NCI-H2196 treated with DMSO at 0.1 percent for 48 hours (cell line): ENCODE results near the gene GNGT1.
"Not testable (repeated sequence)": the region's sequence is repeated elsewhere in the genome, so short reads cannot be mapped to it uniquely, and the experiment has no call there.

Experiments used
- DNase-seq: peaks from one replicate; lab custom pipeline; 2025; ENCODE audit not compliant: unreplicated experiment; lab: John Stamatoyannopoulos, UW

The GNGT1 gene

GRCh38 chr7:93902777-93903423, 3.5 kb upstream of the GNGT1 start:
- no peak for DNase-seq

GRCh38 chr7:93910076-93910994, 4.0 kb downstream of the GNGT1 start:
- no peak for DNase-seq

- not testable (repeated sequence) for DNase-seq
Measured at GRCh38 chr7:93911242-93911641, 4.9 kb downstream of the GNGT1 start.

DNA sequence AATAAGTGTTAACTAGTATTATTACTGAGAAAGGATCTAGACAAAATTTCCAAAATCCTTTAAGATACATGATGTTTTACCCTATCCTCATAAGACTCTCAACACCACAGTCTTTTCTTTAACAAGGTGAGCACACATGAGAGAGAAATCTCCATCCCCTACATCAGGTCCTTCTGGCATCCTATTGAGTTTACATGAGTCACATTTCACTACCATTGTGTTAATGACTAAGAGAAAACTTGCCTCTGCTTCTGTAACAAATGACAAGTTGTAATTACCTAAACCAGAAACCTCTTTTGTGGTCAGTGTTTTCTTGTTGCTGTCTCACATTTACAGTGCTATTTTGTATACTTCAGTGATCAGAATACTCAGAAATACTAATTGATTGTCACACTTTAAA, 5.3 kb downstream of the GNGT1 start:
- not testable (repeated sequence) for DNase-seq

DNA sequence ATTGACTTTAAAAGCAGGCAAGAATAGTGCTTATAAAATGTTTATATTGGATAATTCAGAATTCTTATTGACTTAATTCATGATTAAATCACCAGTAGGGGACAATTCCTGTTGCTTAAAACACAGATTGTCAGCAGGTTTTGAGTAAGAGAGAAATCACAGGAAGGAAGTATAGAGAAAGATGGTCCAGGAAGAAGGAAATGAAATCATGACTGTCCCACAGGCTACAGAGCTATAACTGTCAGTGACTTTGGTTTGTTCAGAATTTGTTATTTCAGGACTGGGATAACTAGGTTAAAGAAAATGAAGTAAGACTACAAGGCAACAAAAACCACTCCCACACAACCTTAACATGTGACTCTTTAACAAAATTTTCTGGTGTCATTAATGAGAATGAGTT, 6.8 kb downstream of the GNGT1 start:
- no peak for DNase-seq

DNA sequence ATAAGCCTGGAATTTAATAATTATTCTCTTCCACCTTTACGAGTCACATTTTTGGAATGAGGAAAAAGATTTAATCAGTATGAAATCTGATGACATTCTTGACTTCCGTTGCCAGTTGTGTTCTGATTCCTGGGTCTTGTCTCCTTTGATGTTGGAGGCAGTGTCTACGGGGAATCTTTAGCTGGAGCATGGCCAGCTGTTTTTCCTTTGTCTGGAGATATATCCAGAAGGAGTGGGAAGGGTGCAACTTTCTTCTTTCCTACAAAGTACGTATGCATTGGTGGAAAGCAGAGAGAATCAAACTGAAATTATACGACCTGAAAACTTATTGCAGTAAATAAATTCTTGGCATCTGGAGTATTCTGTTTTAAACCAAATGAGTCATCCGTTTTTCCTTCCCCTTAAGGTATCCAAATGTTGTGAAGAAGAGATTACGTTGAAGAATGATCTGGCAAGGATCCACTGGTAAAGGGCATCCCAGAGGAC, 8.3 kb downstream of the GNGT1 start:
- no peak for DNase-seq

DNA sequence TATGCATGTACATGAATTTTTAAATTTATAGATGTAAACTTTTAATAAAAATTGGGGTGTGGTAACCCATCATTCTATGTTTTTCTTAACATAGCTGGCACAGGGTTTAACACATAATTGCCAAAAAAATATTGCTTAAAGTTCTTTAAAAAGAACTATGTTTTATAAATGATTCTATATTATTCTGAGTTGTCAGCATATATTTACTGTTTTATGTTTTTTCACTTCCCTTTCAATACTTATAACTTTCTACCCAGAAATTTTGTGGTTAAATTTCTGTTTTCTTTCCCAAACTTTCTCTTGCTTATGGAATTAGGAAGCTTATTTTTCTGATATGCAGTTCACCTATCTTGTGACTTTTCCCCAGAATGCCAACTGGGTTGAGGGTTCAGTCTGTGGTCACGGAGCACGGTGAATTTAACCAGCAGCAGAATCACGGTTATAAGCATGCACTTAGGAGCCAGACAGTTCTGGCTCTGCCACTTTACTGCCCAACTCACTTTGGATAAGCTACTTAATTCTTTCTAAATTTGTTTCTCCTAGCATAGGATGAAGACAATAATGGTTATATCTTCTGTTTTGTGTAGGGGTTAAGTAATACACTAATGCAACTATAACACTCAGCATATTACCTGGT, 9.0 kb downstream of the GNGT1 start:
- DNase-seq, result not testable (repeated sequence)

DNA sequence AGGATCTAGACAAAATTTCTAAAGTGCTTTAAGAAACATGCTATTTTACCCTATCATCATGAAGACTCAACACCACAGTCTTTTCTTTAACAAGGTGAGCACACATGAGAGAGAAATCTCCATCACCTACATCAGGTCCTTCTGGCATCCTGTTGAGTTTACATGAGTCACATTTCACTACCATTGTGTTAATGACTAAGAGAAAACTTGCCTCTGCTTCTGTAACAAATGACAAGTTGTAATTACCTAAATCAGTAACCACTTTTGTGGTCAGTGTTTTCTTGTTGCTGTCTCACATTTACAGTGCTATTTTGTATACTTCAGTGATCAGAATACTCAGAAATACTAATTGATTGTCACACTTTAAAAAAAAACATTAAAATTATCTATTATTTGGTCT, 9.5 kb downstream of the GNGT1 start:
- DNase-seq, result not testable (repeated sequence)

- not testable (repeated sequence) for DNase-seq
Measured at GRCh38 chr7:93916315-93916714, 9.9 kb downstream of the GNGT1 start.

GRCh38 chr7:93920496-93921182, 14.3 kb downstream of the GNGT1 start:
- no peak for DNase-seq

- DNase-seq, result no peak
Measured at GRCh38 chr7:93921186-93921585, 14.8 kb downstream of the GNGT1 start.

GRCh38 chr7:93921607-93922566, 15.5 kb downstream of the GNGT1 start, which contains the start of gene GNG11:
TSS of gene GNG11 (plus strand) at chr7:93921735. CDS start at chr7:93922138, 403 bp downstream.
- no peak for DNase-seq

DNA sequence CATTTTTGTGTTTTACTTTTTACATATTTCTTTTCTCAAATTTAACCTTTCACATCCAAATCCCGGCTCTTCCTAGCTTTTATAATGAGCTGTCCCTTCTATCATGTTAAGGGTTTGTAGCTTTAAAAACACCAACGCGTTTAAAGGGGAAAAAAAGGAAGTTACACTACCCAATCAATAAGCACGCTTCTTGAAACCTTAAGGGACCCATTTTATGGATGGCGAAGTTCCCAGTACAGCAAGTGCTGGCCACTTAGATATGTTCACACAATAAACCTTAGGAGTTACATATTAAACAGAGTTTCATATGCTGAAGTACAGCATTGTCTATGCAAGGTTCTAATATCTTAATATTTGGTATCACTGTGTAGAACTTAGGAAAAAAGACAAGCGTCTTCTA, 16.9 kb downstream of the GNGT1 start:
- DNase-seq, result no peak

DNA sequence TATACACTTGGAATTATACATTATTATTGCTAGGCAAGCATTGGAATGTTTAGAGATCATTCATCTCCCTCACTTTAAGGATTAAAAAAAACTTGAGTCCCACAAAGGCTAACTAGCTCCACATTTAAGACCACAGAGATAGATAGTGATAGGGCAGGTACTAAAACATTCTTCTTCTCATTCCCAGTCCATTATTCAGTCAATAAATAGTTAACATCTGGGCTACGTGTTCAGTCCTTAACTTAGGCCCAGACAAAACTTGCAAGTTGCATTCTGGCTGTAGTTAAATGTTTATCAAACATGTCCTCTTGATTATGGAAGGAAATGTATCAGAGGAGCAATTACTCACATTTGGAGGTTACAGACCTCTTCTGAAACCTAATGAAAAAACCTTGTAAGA, 17.6 kb downstream of the GNGT1 start:
- no peak for DNase-seq

DNA sequence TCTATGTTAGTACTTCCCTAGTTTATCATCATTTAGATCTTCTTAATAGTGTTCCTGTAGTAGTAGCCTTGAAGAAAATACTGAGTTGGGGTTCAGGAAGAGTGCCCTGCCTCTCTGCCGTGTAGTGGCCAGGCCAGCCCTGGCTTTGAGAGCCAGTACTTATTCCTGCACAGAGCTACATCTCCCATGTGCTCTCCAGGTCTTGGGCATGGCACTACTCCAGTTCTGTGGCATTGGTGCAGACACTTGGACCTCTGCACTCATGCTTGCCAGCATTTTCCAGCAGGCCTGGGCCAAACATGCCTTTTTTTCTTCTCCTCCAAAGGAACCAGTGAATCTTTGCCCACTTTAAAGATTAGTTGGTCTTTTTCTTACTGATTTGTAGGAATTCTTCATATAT, 20.4 kb downstream of the GNGT1 start:
- DNase-seq, result no peak

DNA sequence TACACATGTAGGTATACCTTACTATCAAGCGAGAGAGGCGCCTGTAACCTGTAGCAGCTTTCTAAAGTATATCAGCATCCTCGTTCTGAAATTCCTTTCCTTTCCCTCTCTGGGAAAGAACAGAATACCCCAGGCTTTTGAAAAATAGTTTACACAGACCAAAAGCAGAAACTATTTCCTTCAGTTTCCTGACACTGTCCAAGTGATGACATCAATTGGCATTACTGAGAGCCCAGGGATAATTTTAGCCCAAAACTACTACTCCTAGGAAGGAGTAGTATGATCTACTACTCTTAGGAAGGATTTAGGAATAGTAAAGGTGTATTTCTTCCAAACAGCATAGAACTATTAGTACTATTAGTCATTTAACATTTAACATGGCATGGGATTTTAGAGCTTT, 21.2 kb downstream of the GNGT1 start:
- DNase-seq, result no peak

DNA sequence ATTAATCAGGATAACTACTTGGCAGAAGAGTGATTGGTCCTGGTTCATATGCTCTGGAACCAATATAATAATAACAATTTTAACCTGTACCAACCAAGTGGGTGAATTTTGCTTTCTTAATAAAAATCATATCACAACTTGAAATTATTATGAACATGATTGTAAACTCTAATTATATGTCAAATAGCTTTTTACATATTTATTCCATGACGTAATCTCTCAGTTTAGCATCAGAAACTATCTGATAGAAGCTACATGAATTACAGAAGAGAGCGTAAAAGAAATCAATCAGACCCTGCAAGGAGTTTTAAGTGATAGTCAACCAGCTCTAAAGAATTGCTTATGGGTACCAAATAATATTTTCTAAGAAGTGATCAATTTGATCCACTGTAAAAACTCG, 25.3 kb downstream of the GNGT1 start:
- DNase-seq, result no peak

DNA sequence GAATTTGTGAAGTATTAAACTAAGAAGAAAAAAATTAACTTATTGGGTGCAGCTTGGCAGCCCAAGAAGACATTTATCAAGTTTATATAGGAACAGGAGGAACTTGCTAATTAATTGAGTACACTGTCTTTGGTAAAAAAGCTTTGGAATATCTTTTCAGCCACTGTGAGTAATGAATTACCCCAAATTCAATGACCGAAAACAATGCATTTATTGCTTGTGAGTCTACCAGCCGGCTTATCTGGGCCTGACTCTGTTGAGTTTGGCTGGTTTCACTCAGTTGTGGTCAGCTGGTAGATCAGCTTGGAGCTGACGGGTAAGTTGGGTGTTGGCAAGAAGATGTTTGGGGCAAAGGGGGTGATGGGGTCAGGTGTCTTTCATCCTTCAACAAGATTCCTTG, 26.8 kb downstream of the GNGT1 start:
- DNase-seq, result no peak

DNA sequence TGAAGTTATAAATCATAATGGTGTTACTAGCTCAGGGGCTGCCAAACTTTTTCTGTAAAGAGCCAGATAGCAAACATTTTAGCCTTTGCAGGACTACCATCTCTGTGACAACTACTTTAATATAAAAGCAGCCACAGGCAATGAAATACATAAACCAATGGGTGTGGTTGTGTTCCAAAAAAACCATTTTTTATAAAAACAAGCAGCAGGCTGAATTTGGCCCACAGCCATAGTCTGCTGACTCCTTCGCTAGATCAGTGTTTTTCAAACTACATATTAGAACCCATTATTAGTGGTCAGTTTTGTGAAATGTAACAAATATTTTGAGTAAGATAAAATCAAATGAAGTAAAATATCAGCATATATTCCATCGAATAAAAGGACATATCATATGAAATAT, 28.7 kb downstream of the GNGT1 start:
- DNase-seq, result no peak

GRCh38 chr7:93937818-93938217, 31.5 kb downstream of the GNGT1 start:
- no peak for DNase-seq
